Fibroblast of skin of left quadriceps (primary cell): ENCODE measurements around the gene RREB1.
A peak's percentile ranks its signal among the peaks of the same experiment; 100 is the strongest.

Experiments used
- DNase-seq, 2 experiments: peaks; one replicate each; pipeline ENCODE4 v3.0.0-alpha.2; 2013; ENCODE audit warnings: low read depth in 2 of 2

The RREB1 gene

DNA sequence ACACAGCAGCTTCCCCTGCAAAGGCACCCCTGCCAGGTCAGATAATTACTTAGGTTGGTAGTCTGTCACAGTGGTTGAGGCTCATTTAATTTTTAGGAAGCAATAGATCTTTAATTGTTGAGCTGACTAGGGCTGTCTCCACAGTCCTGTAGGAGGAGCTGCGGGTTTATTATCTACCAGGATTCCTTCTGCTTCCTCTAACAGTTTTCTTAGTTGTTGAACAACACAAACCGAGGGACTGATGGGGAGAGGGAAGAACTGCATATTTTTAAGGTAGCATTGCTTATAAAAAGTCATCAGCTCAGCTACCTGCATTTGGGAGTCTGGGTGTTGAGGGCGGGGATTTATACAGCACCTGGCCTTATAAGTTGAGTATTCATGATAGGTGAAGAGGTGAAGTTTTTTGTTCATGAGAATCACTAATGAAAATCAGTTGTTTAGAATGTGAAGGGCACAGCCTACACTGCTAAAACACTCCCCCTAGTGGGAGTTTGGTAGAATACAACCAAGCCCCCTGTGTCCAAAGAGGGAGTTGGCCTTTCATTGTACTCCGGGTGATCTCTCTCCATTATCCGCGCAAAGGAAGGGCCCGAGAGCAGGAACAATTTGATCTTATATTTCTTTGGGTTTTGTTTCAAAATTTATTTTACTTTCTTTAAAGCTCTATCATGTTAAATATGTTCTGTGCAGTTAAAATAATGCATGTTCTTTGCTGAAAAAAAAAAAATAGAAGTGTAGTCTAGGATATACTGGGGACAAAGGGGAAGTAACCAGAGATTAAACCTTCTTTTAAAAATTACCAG lies 135.6 kb downstream of the RREB1 start:
- peak; percentile 34 to 47 for DNase-seq

GRCh38 chr6:7245668-7246393 lies 138.1 kb downstream of the RREB1 start:
- DNase-seq = no peak

- DNase-seq = no peak
These were observed 138.8 kb downstream of the RREB1 start for GRCh38 chr6:7246401-7247178.

DNA sequence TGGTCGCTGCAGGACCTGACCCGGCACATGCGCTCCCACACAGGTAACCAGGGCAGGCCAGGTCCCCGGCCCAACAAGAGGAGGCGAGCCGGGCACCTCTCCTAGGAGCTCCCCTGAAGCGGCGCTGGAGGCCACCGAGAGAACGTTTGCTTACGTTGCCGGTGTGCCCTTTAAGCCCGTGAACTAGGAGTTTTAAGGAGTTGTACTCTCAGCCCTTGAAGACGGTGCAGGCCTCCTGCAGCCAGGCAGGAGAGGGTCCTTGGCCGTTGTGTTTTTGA lies 139.4 kb downstream of the RREB1 start:
- DNase-seq = no peak

DNA sequence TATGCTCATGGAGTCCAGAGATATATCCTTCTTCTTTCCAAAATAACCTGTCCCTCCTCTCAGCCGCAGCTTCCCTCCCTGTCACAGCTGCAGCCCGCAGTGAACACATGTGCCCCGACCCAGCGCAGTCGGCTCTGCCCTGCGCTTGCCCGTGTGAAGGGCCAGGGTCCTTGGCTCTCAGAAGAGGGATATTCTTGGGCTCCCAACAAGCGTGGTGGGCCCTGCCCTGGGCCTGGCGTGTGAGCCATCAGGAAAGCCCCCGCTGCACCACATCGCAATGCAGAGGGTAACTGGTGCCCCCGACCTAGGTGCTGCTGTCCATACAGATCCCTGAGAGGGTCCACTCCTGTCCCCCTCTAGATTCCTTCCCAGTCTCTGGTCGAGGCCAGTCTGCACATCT lies 140.1 kb downstream of the RREB1 start:
- DNase-seq = no peak

DNA sequence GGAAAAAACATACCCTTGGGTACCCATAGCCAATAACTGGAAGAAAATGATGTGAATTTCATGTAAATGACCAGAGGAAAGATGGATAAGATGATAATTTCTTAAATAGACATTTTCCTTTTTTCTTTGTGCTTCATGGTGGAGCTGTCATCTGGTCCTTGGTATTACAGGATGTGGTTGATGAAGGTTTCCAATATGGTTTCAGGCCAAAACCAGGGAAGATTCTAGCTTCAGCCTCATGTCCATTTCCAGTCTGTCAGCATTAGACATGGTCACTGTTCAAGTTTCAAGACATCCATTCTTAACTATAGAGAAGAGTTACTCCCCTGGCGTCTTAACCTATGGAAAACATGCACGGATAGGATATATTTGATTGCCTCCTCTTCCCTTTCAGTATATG lies 141.6 kb downstream of the RREB1 start:
- DNase-seq = no peak

DNA sequence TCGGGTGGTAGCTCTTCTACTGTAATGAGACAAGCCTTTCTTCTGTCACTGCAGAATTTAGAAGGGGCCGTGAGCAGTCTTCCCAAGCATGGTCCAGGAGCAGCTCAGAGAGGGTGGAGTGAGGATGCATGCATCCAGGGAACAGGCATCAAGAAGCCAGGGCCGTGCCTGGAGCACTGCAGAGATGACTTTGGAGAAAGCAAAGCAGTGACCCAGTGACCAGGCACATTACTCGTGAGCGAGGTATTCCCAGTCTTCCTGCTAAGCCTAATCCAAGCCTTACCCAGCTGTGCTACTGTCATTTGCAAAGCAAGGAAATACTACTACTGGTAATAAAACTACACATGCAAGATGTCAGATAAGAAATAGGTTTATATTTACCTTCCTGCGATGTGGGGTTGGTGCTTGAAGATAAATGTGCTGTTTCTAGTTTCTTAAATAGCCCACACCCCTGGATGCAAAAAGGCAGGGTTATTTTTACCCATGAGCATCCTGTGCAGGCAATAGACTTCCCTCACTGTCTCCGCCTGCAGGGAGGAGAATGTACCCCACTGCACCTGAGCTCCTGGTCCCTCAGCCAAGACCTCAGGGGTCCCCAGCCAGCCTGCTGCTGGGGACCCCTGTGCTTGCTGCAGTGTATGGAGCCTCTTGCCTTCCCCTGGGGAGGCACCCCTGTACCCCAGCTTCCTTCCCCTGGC lies 142.3 kb downstream of the RREB1 start:
- no peak for DNase-seq

DNA sequence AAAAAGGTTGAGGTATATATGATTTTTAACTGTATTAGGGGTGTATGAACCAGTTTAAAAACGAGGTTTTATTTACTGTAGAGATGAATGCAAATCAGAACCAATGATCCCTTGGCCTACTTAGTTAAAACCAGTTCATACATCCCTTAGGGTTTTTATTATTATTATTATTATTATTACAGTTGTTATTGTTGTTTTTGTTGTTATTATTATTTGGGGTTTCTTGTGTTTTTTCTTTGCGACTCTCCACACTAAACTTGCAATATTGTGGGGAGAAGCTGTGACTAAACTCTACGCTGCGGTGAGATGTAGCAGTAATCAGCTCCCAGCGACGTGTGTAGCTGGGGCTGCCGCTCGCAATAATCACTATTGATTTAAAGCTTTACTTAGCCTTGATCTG lies 143.1 kb downstream of the RREB1 start:
- no peak for DNase-seq

- DNase-seq = no peak
These were observed 144.0 kb downstream of the RREB1 start for GRCh38 chr6:7251646-7252260.

- DNase-seq = no peak
These were observed 144.6 kb downstream of the RREB1 start for GRCh38 chr6:7252390-7252789.

DNA sequence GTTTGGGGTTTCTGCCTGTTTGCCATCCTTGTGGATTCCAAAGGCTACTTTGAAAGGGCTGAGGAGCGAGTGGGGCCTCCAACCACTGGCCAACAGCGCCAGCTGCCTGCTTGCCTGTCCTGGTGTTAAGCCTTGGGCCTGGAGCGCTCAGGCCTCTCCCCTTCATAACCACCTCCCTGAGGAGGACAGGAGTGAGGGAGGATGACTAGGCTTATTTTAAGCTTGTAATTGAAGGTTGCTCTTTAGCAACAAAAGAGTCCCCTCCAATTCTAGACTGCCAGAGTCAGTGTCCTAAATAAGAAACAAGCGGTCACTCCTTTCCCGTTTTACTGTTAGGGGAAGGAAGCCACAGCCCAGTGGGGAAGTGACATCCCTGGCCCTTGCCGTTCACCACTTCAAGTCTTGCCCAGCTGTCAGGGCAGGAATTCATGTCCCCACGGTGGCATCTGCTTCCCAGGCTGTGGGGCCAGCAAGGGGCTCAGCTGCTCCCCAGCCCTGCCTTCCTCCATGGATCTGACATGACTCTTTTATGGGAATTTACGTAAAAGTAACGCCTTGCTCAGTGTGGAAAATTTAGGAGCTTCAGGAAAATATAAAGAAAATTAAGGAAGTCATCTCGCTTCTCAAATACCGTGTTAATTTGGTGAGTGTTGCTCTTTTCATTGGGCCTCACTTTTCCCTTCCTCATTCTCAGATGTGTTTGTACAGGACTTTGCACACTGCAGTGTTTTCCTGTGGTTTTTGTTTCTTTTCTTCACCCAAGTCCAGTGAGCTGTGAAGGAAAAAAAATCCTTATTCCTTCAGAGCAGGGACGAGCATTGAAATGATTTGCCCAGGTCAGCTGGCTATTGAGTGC lies 147.4 kb downstream of the RREB1 start:
- no peak for DNase-seq

GRCh38 chr6:7255918-7256317 lies 148.2 kb downstream of the RREB1 start:
- no peak for DNase-seq

GRCh38 chr6:7256785-7257184 lies 149.0 kb downstream of the RREB1 start:
- no peak for DNase-seq

DNA sequence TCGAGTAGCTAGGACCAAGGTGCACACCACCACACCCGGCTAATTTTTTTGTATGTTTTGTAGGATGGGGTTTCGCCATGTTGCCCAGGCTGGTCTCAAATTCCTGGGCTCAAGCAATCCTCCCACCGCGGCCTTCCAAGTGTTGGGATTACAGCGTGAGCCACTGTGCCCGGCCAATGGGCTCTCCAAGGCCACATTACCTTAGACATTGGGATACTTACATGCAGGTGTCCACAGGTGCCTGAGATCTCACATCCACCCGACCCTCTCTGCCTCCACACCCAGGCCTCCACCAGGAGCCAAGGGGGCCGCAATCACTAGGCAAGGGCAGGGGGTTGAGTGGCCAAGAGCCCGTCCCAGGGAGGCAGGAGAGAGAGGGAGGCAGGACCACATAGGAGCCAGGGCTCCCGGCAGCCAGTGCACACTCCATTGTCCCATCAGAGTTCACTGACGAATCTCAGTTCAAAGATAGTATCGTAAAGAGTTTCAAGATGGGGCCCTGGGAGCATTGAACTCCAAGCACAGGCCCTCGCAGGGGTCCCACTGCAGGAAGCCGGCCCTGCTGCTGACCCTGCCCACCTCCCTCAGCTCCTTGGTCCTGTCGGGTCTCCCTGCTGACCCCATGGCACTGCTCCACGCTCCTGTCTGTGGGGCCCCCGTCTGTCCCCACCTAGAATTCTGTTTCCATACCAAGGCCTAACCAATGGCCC lies 149.9 kb downstream of the RREB1 start:
- DNase-seq = no peak

DNA sequence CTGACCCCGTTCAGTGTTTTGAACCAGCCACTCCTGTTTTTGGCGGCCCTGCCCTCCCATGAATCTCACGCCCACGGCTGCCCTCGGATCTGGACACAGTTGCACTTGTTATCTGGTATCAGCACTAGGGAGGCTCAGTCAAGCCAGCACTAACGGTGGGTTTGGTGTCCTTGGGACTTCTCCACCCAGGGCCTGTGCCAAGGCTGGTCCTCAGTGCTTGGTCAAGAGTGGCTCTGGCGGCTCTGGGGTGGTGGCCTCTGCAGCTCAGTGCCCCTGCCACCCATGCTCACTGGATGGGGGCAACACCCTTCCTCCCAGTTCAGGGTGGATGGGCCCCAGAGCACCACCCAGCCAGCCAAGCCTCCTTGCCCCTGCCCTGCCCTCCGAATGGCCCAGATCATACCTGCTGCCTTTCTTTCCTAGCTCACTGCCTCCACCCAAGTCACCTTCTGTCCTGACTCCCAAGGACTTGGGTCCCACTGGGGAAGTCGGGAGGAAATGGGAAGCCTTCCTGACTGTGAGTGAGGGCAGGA lies 150.5 kb downstream of the RREB1 start:
- no peak for DNase-seq

- no peak for DNase-seq
These were observed 152.7 kb downstream of the RREB1 start for GRCh38 chr6:7260291-7261031.

- peak; percentile 56 to 64 for DNase-seq
These were observed 153.5 kb downstream of the RREB1 start for GRCh38 chr6:7261032-7261841.

DNA sequence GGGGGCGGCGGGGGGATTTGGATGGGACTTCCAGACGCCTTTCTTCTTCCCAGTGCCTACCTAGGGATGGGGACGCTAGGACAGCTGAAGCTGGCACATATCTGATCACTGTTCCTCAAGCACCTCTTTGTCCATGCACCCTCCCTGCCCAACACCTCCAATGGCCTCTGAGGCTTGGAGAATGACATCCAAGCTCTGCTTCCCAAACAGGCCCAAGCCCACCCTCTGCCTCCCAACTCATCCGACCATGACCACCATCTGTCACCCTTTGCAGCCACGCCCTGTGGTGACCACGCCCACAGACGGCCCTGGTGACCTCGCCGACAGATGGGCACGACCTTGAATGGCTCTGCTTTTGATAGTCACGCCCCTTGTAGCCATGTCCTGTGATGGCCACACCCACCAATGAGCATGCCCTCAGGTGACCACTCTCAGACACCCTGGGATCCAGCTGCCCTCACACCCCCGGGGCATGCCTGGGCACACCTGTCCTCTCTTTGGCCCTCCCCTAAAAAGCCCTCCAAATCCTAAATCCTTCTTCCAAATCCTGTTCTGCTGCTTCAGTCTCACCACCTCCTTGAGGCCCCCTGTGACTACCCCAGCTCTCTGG lies 154.2 kb downstream of the RREB1 start:
- no peak for DNase-seq
